K562 (cell line): ENCODE data around the gene SALL3. TPM values are rescaled to one million over a fixed set of nuclear protein-coding genes. Genes with fewer than 3 reads are reported as not detected.

Experiments used
- ATAC-seq: fragments of 200-7000 bp; cut with Tn5 transposase; 3 replicates; pipeline ENCODE4 v1.9.1; 2020; ENCODE audit warnings: moderate library complexity
- BruUV-seq: library from RNA; stranded (reverse); fragments of 400-500 nt; replicated peaks from 2 replicates; lab custom pipeline; 2021; lab: Mats Ljungman, UMichigan
- CTCF ChIA-PET: fragments of 300-600 bp; formaldehyde crosslinking; extraction: SDS; loops from one replicate; lab custom pipeline; 2021; ENCODE audit warnings: low intra/inter-chr PET ratio; lab: Yijun Ruan, JAX
- POLR2A ChIA-PET: fragments of 300-600, 350-650 bp; sonication (Branson Sonifier 250); formaldehyde crosslinking; extraction: SDS; loops from one replicate; lab custom pipeline; 2021; ENCODE audit warnings: antibody characterized with exemption, inconsistent platforms; lab: Yijun Ruan, JAX
- DNase-seq, 4 experiments: peaks; one replicate each; pipeline versions ENCODE4 v3.0.0 to v3.0.0-alpha.2; 2011 to 2018; ENCODE audit warnings: low spot score in 3 of 4, mixed read lengths in 3 of 4; ENCODE audit errors: extremely low read depth in 1 of 4
- FAIRE-seq: peaks from 2 replicates; lab custom pipeline; 2011; peaks lifted over from hg19 to GRCh38; lab: Jason Lieb, UNC
- H2AFZ ChIP-seq: 2 replicates; pipeline ENCODE4 v1.6.0; 2011; ENCODE audit warnings: low read depth, low read length, control low read depth, inconsistent platforms
- H3K27ac ChIP-seq: fragments of 200-600 bp; 3 replicates; pipeline ENCODE4 v1.8.0; 2011; ENCODE audit warnings: low read depth, mild to moderate bottlenecking, control low read depth, inconsistent platforms, low read length, moderate library complexity, mixed read lengths; ENCODE audit errors: extremely low read depth
- H3K27me3 ChIP-seq, 2 experiments: fragments of 300-600 bp in 1 of 2; 2 replicates in 1 of 2; 3 replicates in 1 of 2; pipeline versions ENCODE4 v1.6.0 to v1.8.0; 2011; ENCODE audit warnings: inconsistent platforms in 2 of 2, low read length in 2 of 2, mild to moderate bottlenecking in 1 of 2, mixed read lengths in 1 of 2, moderate library complexity in 1 of 2; ENCODE audit not compliant: control insufficient read depth in 2 of 2, insufficient read depth in 2 of 2
- H3K36me3 ChIP-seq: fragments of 300-600 bp; 3 replicates; pipeline ENCODE4 v1.8.0; 2011; ENCODE audit warnings: mild to moderate bottlenecking, low read length, inconsistent platforms; ENCODE audit not compliant: control insufficient read depth, insufficient read depth
- H3K4me1 ChIP-seq, 2 experiments: fragments of 200-600 bp in 1 of 2; replicated peaks in 1 of 2; 2 replicates in 1 of 2; 3 replicates in 1 of 2; pipeline versions ENCODE4 v1.5.1 to v1.8.0; 2011; ENCODE audit warnings: inconsistent platforms in 2 of 2, low read length in 2 of 2, mild to moderate bottlenecking in 1 of 2, mixed read lengths in 1 of 2, moderate library complexity in 1 of 2; ENCODE audit not compliant: control insufficient read depth in 2 of 2, insufficient read depth in 2 of 2
- H3K4me2 ChIP-seq: 2 replicates; pipeline ENCODE4 v1.6.1; 2011; ENCODE audit warnings: low read length, control low read depth, inconsistent platforms, mixed read lengths; ENCODE audit not compliant: insufficient read depth
- H3K4me3 ChIP-seq: fragments of 200-600 bp; sonication (generic), shearing (Covaris generic); 2 replicates; pipeline ENCODE4 v1.5.1; 2016; ENCODE audit warnings: control low read depth, inconsistent platforms
- H3K79me2 ChIP-seq: fragments of 200-600 bp; 3 replicates; pipeline ENCODE4 v1.8.0; 2011; ENCODE audit warnings: low read length, inconsistent platforms; ENCODE audit not compliant: control insufficient read depth, insufficient read depth
- H3K9ac ChIP-seq, 2 experiments: 2 replicates each; pipeline versions ENCODE4 v1.6.0 to v1.6.1; 2011; ENCODE audit warnings: low read depth in 2 of 2, low read length in 2 of 2, control low read depth in 1 of 2, inconsistent platforms in 1 of 2, mild to moderate bottlenecking in 1 of 2, mixed read lengths in 1 of 2; ENCODE audit not compliant: insufficient read depth in 1 of 2
- H3K9me1 ChIP-seq: one replicate; pipeline ENCODE4 v1.6.0; 2011; ENCODE audit warnings: inconsistent platforms, mild to moderate bottlenecking, low read length, moderate library complexity; ENCODE audit not compliant: control insufficient read depth, insufficient read depth
- H3K9me3 ChIP-seq: replicated peaks from 2 replicates; pipeline ENCODE4 v1.5.1; 2011; ENCODE audit warnings: low read depth, low read length, inconsistent platforms; ENCODE audit not compliant: control insufficient read depth, insufficient read depth
- H4K20me1 ChIP-seq: replicated peaks from 2 replicates; pipeline ENCODE4 v1.6.1; 2011; ENCODE audit warnings: low read length, inconsistent platforms, mixed read lengths; ENCODE audit not compliant: control insufficient read depth, insufficient read depth
- CEBPB ChIP-seq: fragments of 450-650 bp; IDR thresholded peaks from 2 replicates; pipeline ENCODE4 v1.6.1; 2016; ENCODE audit warnings: missing genetic modification characterization, missing compliant biosample characterization
- ELK1 ChIP-seq: sonication (generic); formaldehyde crosslinking; IDR thresholded peaks from 2 replicates; pipeline ENCODE4 v1.8.1; 2022; ENCODE audit warnings: missing genetic modification reagents
- ETV1 ChIP-seq: fragments of 450-650 bp; conservative IDR thresholded peaks from 2 replicates; pipeline ENCODE4 v1.6.1; 2016; ENCODE audit warnings: missing genetic modification characterization, control low read depth, low read depth, missing compliant biosample characterization
- ETV6 ChIP-seq, 3 experiments: fragments of 150-350 bp in 1 of 3; sonication (generic) in 1 of 3; formaldehyde crosslinking in 1 of 3; IDR thresholded peaks; 2 replicates each; pipeline versions ENCODE4 v1.6.1 to v1.8.0; 2014 to 2022; ENCODE audit warnings: borderline replicate concordance in 2 of 3, low read depth in 2 of 3, antibody characterized with exemption in 1 of 3, low read length in 1 of 3, mild to moderate bottlenecking in 1 of 3, missing genetic modification reagents in 1 of 3
- GABPA ChIP-seq: fragments of 200-800 bp; sonication (Bioruptor generic); conservative IDR thresholded peaks from 2 replicates; pipeline ENCODE4 v1.6.1; 2016; ENCODE audit warnings: low read depth, missing genetic modification characterization, missing compliant biosample characterization
- HNRNPUL1 ChIP-seq: fragments of 200-400 bp; formaldehyde crosslinking; IDR thresholded peaks from 2 replicates; pipeline ENCODE4 v1.6.1; 2017; ENCODE audit warnings: low read length
- PURB ChIP-seq: sonication (generic); formaldehyde crosslinking; IDR thresholded peaks from 2 replicates; pipeline ENCODE4 v1.9.0; 2021; ENCODE audit warnings: low read depth, mild to moderate bottlenecking, missing genetic modification reagents
- ZNF133 ChIP-seq: fragments of 250-450 bp; sonication (Bioruptor Pico); IDR thresholded peaks from 2 replicates; pipeline ENCODE4 v1.4.0; 2020; ENCODE audit warnings: mild to moderate bottlenecking
- ZZZ3 ChIP-seq: fragments of 450-650 bp; IDR thresholded peaks from 2 replicates; pipeline ENCODE4 v1.6.1; 2016; ENCODE audit warnings: antibody characterized with exemption, mild to moderate bottlenecking, moderate library complexity
- WGBS: fragments of 100-300 bp; shearing (Covaris generic); methylation state at CpG from one replicate; pipeline ENCODE4 v1.1.6; 2016; ENCODE audit warnings: low coverage, mixed read lengths; ENCODE audit not compliant: insufficient coverage; ENCODE audit errors: missing lambda C conversion rate; 5-methylcytosine and 5-hydroxymethylcytosine counted together
- in situ Hi-C: fragments of 300-500 bp; cut with MboI; formaldehyde crosslinking; loops from 4 replicates; pipeline ENCODE4 v1.15.0; 2018; ENCODE audit warnings: inconsistent platforms, mixed read lengths
- intact Hi-C: fragments of 100-400 bp; cut with micrococcal nuclease; formaldehyde crosslinking; loops from 2 replicates; pipeline ENCODE4 v1.14.2; 2022
- polyA plus RNA-seq, 8 experiments: library from polyadenylated mRNA; depleted of rRNA in 4 of 8; stranded (reverse) in 5 of 8; unstranded in 3 of 8; fragments of >200 nt; fragmentation: Nextera tagmentation in 2 of 8; fragmentation: Illumina TruSeq in 1 of 8; extraction: Ambion mirVana in 2 of 8; extraction: Trizol in 1 of 8; gene quantifications; 2 replicates each; pipeline versions ENCODE4 v1.2.1 to v1.2.3, GENCODE V29; 2011 to 2014; ENCODE audit warnings: inconsistent platforms in 1 of 8, missing spikeins in 1 of 8
- total RNA-seq, 7 experiments: library from RNA; depleted of rRNA in 6 of 7; stranded (reverse); fragments of >200 nt in 6 of 7; fragmentation: Illumina TruSeq in 2 of 7; extraction: Trizol in 2 of 7; gene quantifications; 2 replicates each; pipeline versions ENCODE4 v1.2.1 to v1.2.3, GENCODE V29; 2011 to 2021; ENCODE audit warnings: low replicate concordance in 1 of 7
- TF ChIP-seq, protein P1 (sequence below), 2 experiments: IDR thresholded peaks; 2 replicates each; pipeline ENCODE4 v1.6.1; 2012; ENCODE audit warnings: improper control_type of control experiment in 2 of 2, low read depth in 2 of 2, low read length in 2 of 2, borderline replicate concordance in 1 of 2
- TF ChIP-seq, protein P2 (sequence below): fragments of 450-650 bp; formaldehyde crosslinking; IDR thresholded peaks from 2 replicates; pipeline ENCODE4 v1.4.0; 2022; ENCODE audit warnings: mild to moderate bottlenecking, moderate library complexity

SALL3 gene
- total and polyA plus RNA-seq, 9 of the 15 experiments (the other 6 are each of a cell fraction or from before 2014, with no cell fraction given): not detected

DNA sequence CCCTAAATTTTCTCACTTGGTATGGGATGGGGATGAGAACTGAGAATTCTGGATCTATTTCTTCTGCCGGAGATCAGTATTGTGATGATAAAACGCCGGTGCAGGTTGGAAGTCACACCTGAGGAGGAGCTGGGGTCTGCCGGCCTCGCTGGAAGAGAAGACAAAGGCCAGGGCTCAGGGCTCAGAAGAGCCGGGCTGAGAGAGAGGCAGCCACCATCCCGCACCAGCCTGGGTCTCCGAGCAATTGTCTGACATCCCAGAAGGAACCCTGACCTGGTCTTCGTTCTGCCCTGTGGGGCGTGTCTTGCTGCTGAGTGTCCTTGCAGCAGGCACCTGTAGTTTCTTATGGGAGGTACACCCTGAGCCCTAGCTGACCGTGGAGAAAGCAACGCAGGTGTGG, 31.4 kb upstream of the SALL3 start:
- no peaks in the 10 kb centered on the region for H4K20me1 ChIP-seq
- CTCF ChIA-PET: no interaction called here
- no peaks in the 10 kb centered on the region for H3K4me1 ChIP-seq
- DNase-seq: no peak
- no peak overlapping the region for H3K4me2 ChIP-seq
- FAIRE-seq: no peak
- no peak overlapping the region for H3K9ac ChIP-seq
- ATAC-seq: no peak
- H3K36me3 ChIP-seq: no peaks in the 10 kb centered on the region
- H3K9me1 ChIP-seq: no peaks in the 10 kb centered on the region
- BruUV-seq: no TSS peak
- in situ Hi-C loops (no loop called here), intact Hi-C loops (no loop called here)
- no peak overlapping the region for H3K27ac ChIP-seq
- H2AFZ ChIP-seq: no peak overlapping the region
- H3K27me3 ChIP-seq: peaks cover 3 to 27% of the 10 kb centered on the region in 2 experiments; a peak in 3 of 5 replicates
- H3K79me2 ChIP-seq: no peaks in the 10 kb centered on the region
- WGBS: 0% methylated on average over 12 of the region's 12 CpGs
- TF ChIP-seq CEBPB (tag): no peak
- TF ChIP-seq ZNF133: no peak
- TF ChIP-seq PURB (CRISPR knock-in tag): no peak
- no peak for TF ChIP-seq ZZZ3
- no peak for TF ChIP-seq ETV6 (IDR thresholded peaks at IDR 0.05; ENCODE audit: borderline replicate concordance in 1 of 2, low read depth in 2 of 2, low read length in 1 of 2)
- TF ChIP-seq ETV6 (CRISPR knock-in tag; IDR thresholded peaks at IDR 0.05; ENCODE audit: borderline replicate concordance): no peak
- TF ChIP-seq, protein P1, sequence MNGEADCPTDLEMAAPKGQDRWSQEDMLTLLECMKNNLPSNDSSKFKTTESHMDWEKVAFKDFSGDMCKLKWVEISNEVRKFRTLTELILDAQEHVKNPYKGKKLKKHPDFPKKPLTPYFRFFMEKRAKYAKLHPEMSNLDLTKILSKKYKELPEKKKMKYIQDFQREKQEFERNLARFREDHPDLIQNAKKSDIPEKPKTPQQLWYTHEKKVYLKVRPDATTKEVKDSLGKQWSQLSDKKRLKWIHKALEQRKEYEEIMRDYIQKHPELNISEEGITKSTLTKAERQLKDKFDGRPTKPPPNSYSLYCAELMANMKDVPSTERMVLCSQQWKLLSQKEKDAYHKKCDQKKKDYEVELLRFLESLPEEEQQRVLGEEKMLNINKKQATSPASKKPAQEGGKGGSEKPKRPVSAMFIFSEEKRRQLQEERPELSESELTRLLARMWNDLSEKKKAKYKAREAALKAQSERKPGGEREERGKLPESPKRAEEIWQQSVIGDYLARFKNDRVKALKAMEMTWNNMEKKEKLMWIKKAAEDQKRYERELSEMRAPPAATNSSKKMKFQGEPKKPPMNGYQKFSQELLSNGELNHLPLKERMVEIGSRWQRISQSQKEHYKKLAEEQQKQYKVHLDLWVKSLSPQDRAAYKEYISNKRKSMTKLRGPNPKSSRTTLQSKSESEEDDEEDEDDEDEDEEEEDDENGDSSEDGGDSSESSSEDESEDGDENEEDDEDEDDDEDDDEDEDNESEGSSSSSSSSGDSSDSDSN (IDR thresholded peaks at IDR 0.05; ENCODE audit: borderline replicate concordance in 1 of 2, low read depth in 2 of 2, low read length in 2 of 2): no peak
- no peak for TF ChIP-seq GABPA (tag)
- TF ChIP-seq ELK1 (CRISPR knock-in tag): no peak
- TF ChIP-seq, protein P2, sequence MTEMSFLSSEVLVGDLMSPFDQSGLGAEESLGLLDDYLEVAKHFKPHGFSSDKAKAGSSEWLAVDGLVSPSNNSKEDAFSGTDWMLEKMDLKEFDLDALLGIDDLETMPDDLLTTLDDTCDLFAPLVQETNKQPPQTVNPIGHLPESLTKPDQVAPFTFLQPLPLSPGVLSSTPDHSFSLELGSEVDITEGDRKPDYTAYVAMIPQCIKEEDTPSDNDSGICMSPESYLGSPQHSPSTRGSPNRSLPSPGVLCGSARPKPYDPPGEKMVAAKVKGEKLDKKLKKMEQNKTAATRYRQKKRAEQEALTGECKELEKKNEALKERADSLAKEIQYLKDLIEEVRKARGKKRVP (CRISPR knock-in tag): no peak
- TF ChIP-seq ETV1 (tag): no peak
- no peak for TF ChIP-seq HNRNPUL1
- TF ChIP-seq, all 486 proteins: peak for 0
- Histone ChIP-seq H3K4me3 (no peak overlapping the region), H3K9me3 (no peaks in the 10 kb centered on the region)
- POLR2A ChIA-PET: interaction anchor here (0.5 to 0.6 kb wide), 2 partner anchors 20 to 880 kb away, joined by 3 read pairs; no protein-coding TSS in a partner anchor
